ENCODE data around the gene THEM5.

- TF ChIP-seq CTCF (IDR thresholded peaks at IDR 0.05): no peak
- TF ChIP-seq POLR2A (IDR thresholded peaks at IDR 0.05): no peak
Measured at GRCh38 chr1:151807766-151808165, 45.7 kb downstream of the THEM5 start.

Data from uterus (tissue), 2 donors.